Muscle of leg (tissue), 11 donors: Measurements from ENCODE around the gene LINGO1. TPM values are rescaled to one million over a fixed set of nuclear protein-coding genes. Genes with fewer than 3 reads are reported as not detected.

Experiments used
- DNase-seq: peaks from one replicate; pipeline ENCODE4 v3.0.0; 2013
- H3K27ac ChIP-seq: one replicate; pipeline ENCODE4 v1.5.1; 2013; ENCODE audit warnings: mild to moderate bottlenecking, low read length, control low read depth
- H3K27me3 ChIP-seq: one replicate; pipeline ENCODE4 v1.6.1; 2013; ENCODE audit warnings: low read length; ENCODE audit not compliant: control insufficient read depth, insufficient read depth
- H3K36me3 ChIP-seq: one replicate; pipeline ENCODE4 v1.6.1; 2013; ENCODE audit warnings: low read length; ENCODE audit not compliant: control insufficient read depth, insufficient read depth
- H3K4me1 ChIP-seq: one replicate; pipeline ENCODE4 v1.6.1; 2013; ENCODE audit warnings: low read length; ENCODE audit not compliant: control insufficient read depth, insufficient read depth
- H3K4me3 ChIP-seq: one replicate; pipeline ENCODE4 v1.5.1; 2013; ENCODE audit warnings: low read length, control low read depth
- H3K9me3 ChIP-seq: replicated peaks from 2 replicates; pipeline ENCODE4 v1.6.1; 2013; ENCODE audit warnings: low read depth, low read length; ENCODE audit not compliant: control insufficient read depth
- WGBS: methylation state at CpG from one replicate; pipeline ENCODE4 v1.1.5; 2013; ENCODE audit warnings: missing lambda C conversion rate; ENCODE audit not compliant: insufficient coverage; 5-methylcytosine and 5-hydroxymethylcytosine counted together
- polyA plus RNA-seq, 8 donors: library from polyadenylated mRNA; unstranded; fragments of 120-200 nt; gene quantifications; one replicate each; pipeline versions ENCODE4 v1.2.1 to v1.2.3, GENCODE V29; 2013; ENCODE audit warnings: inconsistent platforms in 1 of 8, low replicate concordance in 1 of 8; ENCODE audit not compliant: insufficient read length in 8 of 8, insufficient read depth in 1 of 8
- total RNA-seq: library from RNA; stranded (reverse); fragments of 120-200 nt; gene quantifications from one replicate; pipeline ENCODE4 v1.2.4, GENCODE V29; 2013

LINGO1 gene
- total and polyA plus RNA-seq, 9 donors = 1.5 to 15.1 (median 10.1) TPM

- Histone ChIP-seq H3K36me3 (no peaks in the 10 kb centered on the region), H3K4me1 (peaks cover 6% of the 10 kb centered on the region), H3K27ac (no peak overlapping the region), H3K4me3 (no peak overlapping the region), H3K27me3 (no peaks in the 10 kb centered on the region), H3K9me3 (no peaks in the 10 kb centered on the region)
- 92% methylated on average over 4 of the region's 5 CpGs for WGBS
- no peak for DNase-seq
Measured at GRCh38 chr15:77598644-77599043, 34.1 kb downstream of the LINGO1 start.

DNA sequence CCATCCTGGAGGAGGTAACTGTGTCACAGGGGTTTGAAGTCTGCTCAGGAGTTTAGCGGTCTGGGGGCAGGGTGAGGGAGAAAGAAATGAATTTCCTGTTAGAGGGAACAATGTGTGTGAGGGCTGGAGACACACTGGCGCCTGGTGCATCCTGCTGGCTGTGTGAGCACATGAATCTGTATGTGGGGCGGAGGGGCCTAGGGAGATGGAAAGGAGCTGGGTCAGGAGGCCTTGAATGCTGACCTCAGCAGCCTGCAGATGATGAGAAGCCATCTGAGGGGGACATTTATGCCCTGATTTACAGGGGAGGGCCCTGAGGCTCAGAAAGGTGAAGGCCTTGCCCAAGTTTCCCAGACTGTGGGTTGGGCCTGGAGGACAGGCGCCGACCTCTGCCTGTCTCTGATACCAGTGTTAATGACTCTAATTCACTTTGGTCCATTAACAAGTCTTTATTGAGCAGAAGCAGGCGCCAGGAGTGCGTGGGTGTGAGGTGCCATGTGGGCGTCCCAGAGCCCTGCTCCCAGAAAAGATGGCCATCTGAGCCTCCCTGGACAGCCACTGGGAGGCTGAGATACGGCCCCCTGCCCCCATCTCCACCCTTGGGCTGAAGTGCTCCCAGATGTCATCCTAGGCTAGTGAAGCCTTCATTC, 34.8 kb downstream of the LINGO1 start:
- H3K27ac ChIP-seq = no peak overlapping the region
- H3K36me3 ChIP-seq = no peaks in the 10 kb centered on the region
- no peaks in the 10 kb centered on the region for H3K27me3 ChIP-seq
- no peaks in the 10 kb centered on the region for H3K9me3 ChIP-seq
- H3K4me3 ChIP-seq = no peak overlapping the region
- H3K4me1 ChIP-seq = peaks cover 5% of the 10 kb centered on the region
- DNase-seq = no peak
- 72% methylated on average over 7 of the region's 9 CpGs for WGBS

GRCh38 chr15:77596821-77597803, 35.6 kb downstream of the LINGO1 start:
- H3K27ac ChIP-seq = no peak overlapping the region
- H3K27me3 ChIP-seq = no peaks in the 10 kb centered on the region
- no peaks in the 10 kb centered on the region for H3K9me3 ChIP-seq
- peaks cover 5% of the 10 kb centered on the region for H3K4me1 ChIP-seq
- WGBS = 87% methylated on average over 12 of the region's 15 CpGs
- H3K36me3 ChIP-seq = no peaks in the 10 kb centered on the region
- H3K4me3 ChIP-seq = no peak overlapping the region
- peak; percentile 26 for DNase-seq

- 64% methylated on average over 2 of the region's 5 CpGs for WGBS
- Histone ChIP-seq H3K36me3 (no peaks in the 10 kb centered on the region), H3K4me3 (no peak overlapping the region), H3K4me1 (peaks cover 9% of the 10 kb centered on the region), H3K27me3 (no peaks in the 10 kb centered on the region), H3K9me3 (no peaks in the 10 kb centered on the region), H3K27ac (no peak overlapping the region)
- DNase-seq = no peak
Measured at GRCh38 chr15:77595231-77595630, 37.5 kb downstream of the LINGO1 start.

- no peak for DNase-seq
- Histone ChIP-seq H3K36me3 (no peaks in the 10 kb centered on the region), H3K27me3 (no peaks in the 10 kb centered on the region), H3K27ac (no peak overlapping the region), H3K4me3 (no peak overlapping the region), H3K4me1 (peaks cover 10% of the 10 kb centered on the region), H3K9me3 (no peaks in the 10 kb centered on the region)
- no CpG with 5 or more reads among the region's 3 CpGs for WGBS
Measured at GRCh38 chr15:77592758-77593157, 40.0 kb downstream of the LINGO1 start.

GRCh38 chr15:77591968-77592613, 40.6 kb downstream of the LINGO1 start:
- 55% methylated on average over 13 of the region's 13 CpGs for WGBS

GRCh38 chr15:77589839-77590238, 42.9 kb downstream of the LINGO1 start:
- 40% methylated on average over 2 of the region's 6 CpGs for WGBS
- no peak overlapping the region for H3K27ac ChIP-seq
- peak; percentile 58 for DNase-seq
- no peaks in the 10 kb centered on the region for H3K27me3 ChIP-seq
- no peak overlapping the region for H3K4me3 ChIP-seq
- H3K4me1 ChIP-seq = peaks cover 10% of the 10 kb centered on the region
- no peaks in the 10 kb centered on the region for H3K9me3 ChIP-seq
- H3K36me3 ChIP-seq = no peaks in the 10 kb centered on the region

More at GRCh38 chr15:77591968-77592613, 40.6 kb downstream of the LINGO1 start:
- Histone ChIP-seq H3K4me3 (no peak overlapping the region), H3K27me3 (no peaks in the 10 kb centered on the region), H3K27ac (no peak overlapping the region), H3K36me3 (no peaks in the 10 kb centered on the region), H3K4me1 (peaks cover 10% of the 10 kb centered on the region), H3K9me3 (no peaks in the 10 kb centered on the region)
- DNase-seq = no peak

DNA sequence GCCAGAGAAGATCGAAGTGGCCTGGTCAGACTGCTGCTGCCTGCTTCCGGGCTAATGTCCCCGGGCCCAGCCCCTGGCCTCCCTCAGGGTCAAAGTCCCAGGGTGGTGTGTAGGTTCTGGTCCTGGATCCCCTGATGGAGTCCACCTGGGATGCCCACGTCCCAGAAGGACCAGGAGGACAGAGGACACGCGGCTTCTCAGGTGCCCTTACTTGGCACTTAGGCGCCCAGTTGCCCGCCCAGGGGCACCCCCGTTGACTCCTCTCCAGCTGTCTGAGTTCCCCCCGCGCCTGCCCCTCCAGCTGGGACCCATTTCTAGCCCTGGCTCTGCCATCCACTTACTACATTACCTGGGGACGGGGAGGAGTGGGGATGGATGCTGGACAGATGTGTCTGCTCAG, 44.6 kb downstream of the LINGO1 start:
- H3K27ac ChIP-seq = no peak overlapping the region
- peaks cover 11% of the 10 kb centered on the region for H3K4me1 ChIP-seq
- WGBS = 96% methylated on average over 10 of the region's 12 CpGs
- H3K9me3 ChIP-seq = no peaks in the 10 kb centered on the region
- no peaks in the 10 kb centered on the region for H3K36me3 ChIP-seq
- H3K4me3 ChIP-seq = no peak overlapping the region
- DNase-seq = no peak
- H3K27me3 ChIP-seq = no peaks in the 10 kb centered on the region

- WGBS = 63% methylated on average over 9 of the region's 11 CpGs
Measured at GRCh38 chr15:77584691-77585090, 48.0 kb downstream of the LINGO1 start.

GRCh38 chr15:77584201-77584600, 48.5 kb downstream of the LINGO1 start:
- Histone ChIP-seq H3K27ac (no peak overlapping the region), H3K27me3 (no peaks in the 10 kb centered on the region), H3K9me3 (no peaks in the 10 kb centered on the region), H3K4me3 (no peak overlapping the region), H3K4me1 (peaks cover 24% of the 10 kb centered on the region), H3K36me3 (no peaks in the 10 kb centered on the region)
- no peak for DNase-seq
- WGBS = 53% methylated on average over 7 of the region's 7 CpGs

More at GRCh38 chr15:77584691-77585090, 48.0 kb downstream of the LINGO1 start:
- Histone ChIP-seq H3K36me3 (no peaks in the 10 kb centered on the region), H3K4me3 (no peak overlapping the region), H3K4me1 (peaks cover 22% of the 10 kb centered on the region), H3K9me3 (no peaks in the 10 kb centered on the region), H3K27ac (no peak overlapping the region), H3K27me3 (no peaks in the 10 kb centered on the region)
- no peak for DNase-seq
